Hepatocyte (in vitro differentiated cells): ENCODE data around the gene GLB1L2.

Experiments
- EZH2 ChIP-seq: fragments of 200-600 bp; sonication (generic); IDR thresholded peaks from 2 replicates; pipeline ENCODE4 v1.6.1; 2016; ENCODE audit warnings: antibody characterized with exemption, mild to moderate bottlenecking, borderline replicate concordance
- EZH2phosphoT487 ChIP-seq: fragments of 200-600 bp; sonication (generic); IDR thresholded peaks from one replicate; pipeline ENCODE4 v1.6.1; 2018; ENCODE audit warnings: antibody characterized with exemption, mild to moderate bottlenecking, low read depth, moderate library complexity; ENCODE audit not compliant: unreplicated experiment, severe bottlenecking
- TF ChIP-seq, protein P1 (sequence below): fragments of 200-600 bp; sonication (generic); IDR thresholded peaks from 2 replicates; pipeline ENCODE4 v1.5.1; 2016; ENCODE audit warnings: antibody characterized with exemption, mild to moderate bottlenecking; ENCODE audit not compliant: poor library complexity

DNA sequence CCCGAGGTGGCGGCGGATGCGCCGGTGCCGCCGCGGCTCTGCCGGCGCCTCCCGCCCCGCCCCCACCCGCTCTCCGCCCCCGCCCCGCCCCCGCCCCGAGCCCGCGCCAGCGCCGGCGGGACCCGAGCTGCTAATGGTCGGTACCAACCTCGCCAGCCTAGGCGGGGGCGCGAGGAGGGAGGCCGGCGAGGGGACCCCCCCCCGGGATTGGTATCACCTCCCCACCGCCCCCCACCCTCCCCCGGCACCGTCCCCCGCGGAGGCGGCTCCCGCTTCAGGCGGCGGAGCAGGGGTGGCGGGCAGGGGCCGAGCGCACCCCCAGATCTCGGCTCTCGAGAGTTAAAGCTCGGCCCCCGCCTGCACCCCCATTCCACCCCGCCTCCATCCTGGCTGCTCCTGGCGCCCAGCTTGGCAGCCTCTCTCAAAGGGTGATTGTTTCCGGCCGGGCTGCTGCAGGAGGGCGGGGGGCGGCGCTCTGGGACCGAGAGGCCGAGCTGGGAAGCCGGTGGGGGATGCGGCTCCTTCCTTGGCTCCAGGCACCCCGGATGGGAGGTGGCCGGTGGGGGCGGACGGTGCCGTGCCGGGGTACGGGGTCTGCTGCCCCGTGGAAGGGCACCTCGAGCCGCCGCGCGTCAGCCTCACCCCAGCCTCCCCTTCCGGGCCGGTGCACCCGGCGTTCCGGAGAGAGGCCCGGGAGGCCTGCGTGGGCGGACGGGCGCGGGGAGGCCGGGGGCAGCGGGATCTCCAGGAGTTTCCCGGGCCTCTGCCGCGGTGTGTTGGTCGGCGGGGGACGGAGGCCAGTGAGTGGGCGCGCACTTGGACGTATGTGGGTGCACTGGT, 80.6 kb downstream of the GLB1L2 start, which contains the start of gene B3GAT1:
- TF ChIP-seq EZH2phosphoT487, result no peak
- TF ChIP-seq, protein P1, sequence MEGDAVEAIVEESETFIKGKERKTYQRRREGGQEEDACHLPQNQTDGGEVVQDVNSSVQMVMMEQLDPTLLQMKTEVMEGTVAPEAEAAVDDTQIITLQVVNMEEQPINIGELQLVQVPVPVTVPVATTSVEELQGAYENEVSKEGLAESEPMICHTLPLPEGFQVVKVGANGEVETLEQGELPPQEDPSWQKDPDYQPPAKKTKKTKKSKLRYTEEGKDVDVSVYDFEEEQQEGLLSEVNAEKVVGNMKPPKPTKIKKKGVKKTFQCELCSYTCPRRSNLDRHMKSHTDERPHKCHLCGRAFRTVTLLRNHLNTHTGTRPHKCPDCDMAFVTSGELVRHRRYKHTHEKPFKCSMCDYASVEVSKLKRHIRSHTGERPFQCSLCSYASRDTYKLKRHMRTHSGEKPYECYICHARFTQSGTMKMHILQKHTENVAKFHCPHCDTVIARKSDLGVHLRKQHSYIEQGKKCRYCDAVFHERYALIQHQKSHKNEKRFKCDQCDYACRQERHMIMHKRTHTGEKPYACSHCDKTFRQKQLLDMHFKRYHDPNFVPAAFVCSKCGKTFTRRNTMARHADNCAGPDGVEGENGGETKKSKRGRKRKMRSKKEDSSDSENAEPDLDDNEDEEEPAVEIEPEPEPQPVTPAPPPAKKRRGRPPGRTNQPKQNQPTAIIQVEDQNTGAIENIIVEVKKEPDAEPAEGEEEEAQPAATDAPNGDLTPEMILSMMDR, result no peak
- peak; percentile 81 for TF ChIP-seq EZH2
